ENCODE measurements around the gene NTN1.
"Not testable (repeated sequence)": the region's sequence is repeated elsewhere in the genome, so short reads cannot be mapped to it uniquely, and the experiment has no call there.

NTN1 gene

GRCh38 chr17:9249245-9249953, 228.1 kb downstream of the NTN1 start:
- Histone ChIP-seq H3K9me3 (no peaks in the 10 kb centered on the region), H3K4me1 (no peaks in the 10 kb centered on the region), H3K36me3 (replicated peaks) (no peaks in the 10 kb centered on the region), H3K27me3 (ENCODE audit: low read depth) (no peaks in the 10 kb centered on the region), H3K4me3 (no peak overlapping the region)
- in situ Hi-C loops (cut with MboI; ENCODE audit: low sequenced_read_pairs), result no loop called here
- DNase-seq (ENCODE audit: low spot score in 2 of 2), result no peak

- Histone ChIP-seq H3K9me3 (no peaks in the 10 kb centered on the region), H3K4me3 (no peak overlapping the region), H3K4me1 (no peaks in the 10 kb centered on the region), H3K36me3 (replicated peaks) (no peaks in the 10 kb centered on the region), H3K27me3 (ENCODE audit: low read depth) (no peaks in the 10 kb centered on the region)
- in situ Hi-C loops (cut with MboI; ENCODE audit: low sequenced_read_pairs), result no loop called here
- no peak for DNase-seq (ENCODE audit: low spot score in 2 of 2)
Measured at GRCh38 chr17:9251273-9251672, 230.0 kb downstream of the NTN1 start.

GRCh38 chr17:9253308-9253707, 232.0 kb downstream of the NTN1 start:
- no peak for DNase-seq (ENCODE audit: low spot score in 2 of 2)
- Histone ChIP-seq H3K27me3 (ENCODE audit: low read depth) (no peaks in the 10 kb centered on the region), H3K9me3 (no peaks in the 10 kb centered on the region), H3K4me1 (no peaks in the 10 kb centered on the region), H3K4me3 (no peak overlapping the region), H3K36me3 (replicated peaks) (no peaks in the 10 kb centered on the region)
- in situ Hi-C loops (cut with MboI; ENCODE audit: low sequenced_read_pairs), result no loop called here

- Histone ChIP-seq H3K27me3 (ENCODE audit: low read depth) (no peaks in the 10 kb centered on the region), H3K4me3 (no peak overlapping the region), H3K36me3 (replicated peaks) (no peaks in the 10 kb centered on the region), H3K9me3 (no peaks in the 10 kb centered on the region), H3K4me1 (no peaks in the 10 kb centered on the region)
- in situ Hi-C loops (cut with MboI; ENCODE audit: low sequenced_read_pairs), result no loop called here
- no peak for DNase-seq (ENCODE audit: low spot score in 2 of 2)
Measured at GRCh38 chr17:9254841-9255240, 233.5 kb downstream of the NTN1 start.

- Histone ChIP-seq H3K27me3 (ENCODE audit: low read depth) (no peaks in the 10 kb centered on the region), H3K4me1 (no peaks in the 10 kb centered on the region), H3K4me3 (no peak overlapping the region), H3K36me3 (replicated peaks) (no peaks in the 10 kb centered on the region), H3K9me3 (no peaks in the 10 kb centered on the region)
- in situ Hi-C loops (cut with MboI; ENCODE audit: low sequenced_read_pairs), result no loop called here
- no peak for DNase-seq (ENCODE audit: low spot score in 2 of 2)
Measured at GRCh38 chr17:9255833-9256232, 234.5 kb downstream of the NTN1 start.

GRCh38 chr17:9256361-9256750, 235.0 kb downstream of the NTN1 start:
- Histone ChIP-seq H3K27me3 (ENCODE audit: low read depth) (no peaks in the 10 kb centered on the region), H3K4me3 (no peak overlapping the region), H3K4me1 (no peaks in the 10 kb centered on the region), H3K9me3 (no peaks in the 10 kb centered on the region), H3K36me3 (replicated peaks) (no peaks in the 10 kb centered on the region)
- in situ Hi-C loops (cut with MboI; ENCODE audit: low sequenced_read_pairs), result no loop called here
- DNase-seq (ENCODE audit: low spot score in 2 of 2), result no peak

- no peaks in the 10 kb centered on the region for H3K9me3 ChIP-seq
- in situ Hi-C loops (cut with MboI; ENCODE audit: low sequenced_read_pairs), result no loop called here
- no peaks in the 10 kb centered on the region for H3K4me1 ChIP-seq
- H3K4me3 ChIP-seq, result no peak overlapping the region
- H3K36me3 ChIP-seq (replicated peaks), result no peaks in the 10 kb centered on the region
- no peaks in the 10 kb centered on the region for H3K27me3 ChIP-seq (ENCODE audit: low read depth)
- DNase-seq (ENCODE audit: low spot score in 2 of 2), result no peak
Measured at GRCh38 chr17:9256751-9257629, 235.7 kb downstream of the NTN1 start.

- H3K27me3 ChIP-seq (ENCODE audit: low read depth); in situ Hi-C loops (cut with MboI; ENCODE audit: low sequenced_read_pairs); DNase-seq (ENCODE audit: low spot score in 2 of 2); H3K36me3 ChIP-seq (replicated peaks); H3K4me1 ChIP-seq; H3K4me3 ChIP-seq; H3K9me3 ChIP-seq: not testable (repeated sequence)
Measured at GRCh38 chr17:9257630-9257965, 236.3 kb downstream of the NTN1 start.

GRCh38 chr17:9258115-9259015, 237.1 kb downstream of the NTN1 start:
- Histone ChIP-seq H3K36me3 (replicated peaks) (no peaks in the 10 kb centered on the region), H3K4me1 (no peaks in the 10 kb centered on the region), H3K27me3 (ENCODE audit: low read depth) (no peaks in the 10 kb centered on the region), H3K9me3 (no peaks in the 10 kb centered on the region), H3K4me3 (no peak overlapping the region)
- in situ Hi-C loops (cut with MboI; ENCODE audit: low sequenced_read_pairs), result no loop called here
- DNase-seq (ENCODE audit: low spot score in 2 of 2), result no peak

- no peak for DNase-seq (ENCODE audit: low spot score in 2 of 2)
- in situ Hi-C loops (cut with MboI; ENCODE audit: low sequenced_read_pairs), result no loop called here
- no peaks in the 10 kb centered on the region for H3K36me3 ChIP-seq (replicated peaks)
- no peak overlapping the region for H3K4me3 ChIP-seq
- no peaks in the 10 kb centered on the region for H3K4me1 ChIP-seq
- no peaks in the 10 kb centered on the region for H3K9me3 ChIP-seq
- H3K27me3 ChIP-seq (ENCODE audit: low read depth), result no peaks in the 10 kb centered on the region
Measured at GRCh38 chr17:9259419-9259818, 238.1 kb downstream of the NTN1 start.

- H3K9me3 ChIP-seq, result no peaks in the 10 kb centered on the region
- H3K4me3 ChIP-seq, result no peak overlapping the region
- no peak for DNase-seq (ENCODE audit: low spot score in 2 of 2)
- H3K4me1 ChIP-seq, result no peaks in the 10 kb centered on the region
- no peaks in the 10 kb centered on the region for H3K36me3 ChIP-seq (replicated peaks)
- in situ Hi-C loops (cut with MboI; ENCODE audit: low sequenced_read_pairs), result no loop called here
- H3K27me3 ChIP-seq (ENCODE audit: low read depth), result no peaks in the 10 kb centered on the region
Measured at GRCh38 chr17:9261081-9262012, 240.0 kb downstream of the NTN1 start.

GRCh38 chr17:9266031-9266680, 244.8 kb downstream of the NTN1 start:
- no peak for DNase-seq (ENCODE audit: low spot score in 2 of 2)
- Histone ChIP-seq H3K9me3 (no peaks in the 10 kb centered on the region), H3K4me1 (no peaks in the 10 kb centered on the region), H3K4me3 (no peak overlapping the region), H3K36me3 (replicated peaks) (no peaks in the 10 kb centered on the region), H3K27me3 (ENCODE audit: low read depth) (no peaks in the 10 kb centered on the region)
- in situ Hi-C loops (cut with MboI; ENCODE audit: low sequenced_read_pairs), result no loop called here

GRCh38 chr17:9266697-9267117, 245.4 kb downstream of the NTN1 start:
- Histone ChIP-seq H3K4me3 (no peak overlapping the region), H3K9me3 (no peaks in the 10 kb centered on the region), H3K4me1 (no peaks in the 10 kb centered on the region), H3K27me3 (ENCODE audit: low read depth) (no peaks in the 10 kb centered on the region), H3K36me3 (replicated peaks) (no peaks in the 10 kb centered on the region)
- in situ Hi-C loops (cut with MboI; ENCODE audit: low sequenced_read_pairs), result no loop called here
- DNase-seq (ENCODE audit: low spot score in 2 of 2), result no peak

Measured in HAP-1 (cell line).